IMR-90 (cell line): ENCODE data around the gene STRC. TPM values are rescaled to one million over a fixed set of nuclear protein-coding genes. Genes with fewer than 3 reads are reported as not detected.
"Not testable (repeated sequence)": the region's sequence is repeated elsewhere in the genome, so short reads cannot be mapped to it uniquely, and the experiment has no call there.

Source experiments
- ATAC-seq: fragments of 200-7000 bp; cut with Tn5 transposase; 2 replicates; pipeline ENCODE4 v1.9.1; 2020; ENCODE audit warnings: low read depth, mild to moderate bottlenecking, moderate library complexity
- BruUV-seq: library from RNA; stranded (reverse); fragments of 400-500 nt; replicated peaks from 2 replicates; lab custom pipeline; 2021; lab: Mats Ljungman, UMichigan
- CTCF ChIA-PET: fragments of 300-600 bp; formaldehyde crosslinking; extraction: SDS; loops from one replicate; lab custom pipeline; 2021; ENCODE audit warnings: antibody characterized with exemption; lab: Yijun Ruan, JAX
- POLR2A ChIA-PET: fragments of 300-600 bp; sonication (Branson Sonifier 250); formaldehyde crosslinking; loops from one replicate; lab custom pipeline; 2022; ENCODE audit warnings: antibody characterized with exemption; ENCODE audit not compliant: unreplicated experiment; lab: Charles Lee
- DNase-seq: peaks from one replicate; pipeline ENCODE4 v3.0.0; 2013
- H2AFZ ChIP-seq: replicated peaks from 2 replicates; pipeline ENCODE3; 2013; ENCODE audit warnings: low read length, mild to moderate bottlenecking; ENCODE audit not compliant: poor library complexity
- H2AK5ac ChIP-seq: 2 replicates; pipeline ENCODE4 v1.6.1; 2013; ENCODE audit warnings: low read depth, low read length, inconsistent platforms
- H2AK9ac ChIP-seq: replicated peaks from 2 replicates; pipeline ENCODE3; 2013; ENCODE audit warnings: mild to moderate bottlenecking, low read depth, low read length, moderate library complexity; ENCODE audit not compliant: poor library complexity
- H2BK120ac ChIP-seq: 2 replicates; pipeline ENCODE4 v1.6.1; 2013; ENCODE audit warnings: low read depth, low read length, inconsistent platforms
- H2BK15ac ChIP-seq: 3 replicates; pipeline ENCODE4 v1.6.1; 2013; ENCODE audit warnings: low read depth, low read length, inconsistent platforms
- H2BK20ac ChIP-seq: 2 replicates; pipeline ENCODE4 v1.6.1; 2013; ENCODE audit warnings: low read depth, mild to moderate bottlenecking, inconsistent platforms, low read length, moderate library complexity
- H2BK5ac ChIP-seq: 2 replicates; pipeline ENCODE4 v1.6.1; 2013; ENCODE audit warnings: mild to moderate bottlenecking, low read depth, low read length, inconsistent platforms; ENCODE audit not compliant: poor library complexity, severe bottlenecking
- H3K14ac ChIP-seq: replicated peaks from 2 replicates; pipeline ENCODE4 v1.6.1; 2013; ENCODE audit warnings: low read depth, low read length, inconsistent platforms
- H3K18ac ChIP-seq: 2 replicates; pipeline ENCODE4 v1.6.1; 2013; ENCODE audit warnings: low read depth, low read length, control low read depth
- H3K23ac ChIP-seq: 2 replicates; pipeline ENCODE4 v1.6.1; 2013; ENCODE audit warnings: low read depth, low read length, inconsistent platforms
- H3K27ac ChIP-seq: 2 replicates; pipeline ENCODE4 v1.5.1; 2013; ENCODE audit warnings: mild to moderate bottlenecking, control low read depth, low read length; ENCODE audit not compliant: insufficient read depth
- H3K27me3 ChIP-seq: 2 replicates; pipeline ENCODE4 v1.6.1; 2013; ENCODE audit warnings: low read length; ENCODE audit not compliant: control insufficient read depth, insufficient read depth
- H3K36me3 ChIP-seq: 2 replicates; pipeline ENCODE4 v1.6.1; 2013; ENCODE audit warnings: low read length, mixed read lengths; ENCODE audit not compliant: control insufficient read depth, insufficient read depth
- H3K4ac ChIP-seq: 2 replicates; pipeline ENCODE4 v1.6.1; 2013; ENCODE audit warnings: low read depth, low read length, inconsistent platforms
- H3K4me1 ChIP-seq: 2 replicates; pipeline ENCODE4 v1.6.1; 2013; ENCODE audit warnings: low read length, mixed read lengths; ENCODE audit not compliant: control insufficient read depth, insufficient read depth
- H3K4me2 ChIP-seq: 2 replicates; pipeline ENCODE4 v1.6.1; 2013; ENCODE audit warnings: low read depth, mild to moderate bottlenecking, control low read depth, low read length, moderate library complexity
- H3K4me3 ChIP-seq: 2 replicates; pipeline ENCODE4 v1.5.1; 2013; ENCODE audit warnings: low read depth, mild to moderate bottlenecking, control low read depth, low read length, moderate library complexity; ENCODE audit not compliant: insufficient read depth
- H3K56ac ChIP-seq: 2 replicates; pipeline ENCODE4 v1.6.1; 2013; ENCODE audit warnings: low read length, inconsistent platforms; ENCODE audit not compliant: insufficient read depth; ENCODE audit errors: extremely low read depth
- H3K79me1 ChIP-seq, 2 experiments: 2 replicates each; pipeline ENCODE4 v1.6.1; 2013; ENCODE audit warnings: low read length in 2 of 2, inconsistent platforms in 1 of 2, low read depth in 1 of 2
- H3K9ac ChIP-seq: 2 replicates; pipeline ENCODE4 v1.6.1; 2013; ENCODE audit warnings: low read depth, low read length, control low read depth
- H3K9me1 ChIP-seq: 2 replicates; pipeline ENCODE4 v1.6.1; 2013; ENCODE audit warnings: low read length, inconsistent platforms; ENCODE audit not compliant: insufficient read depth
- H3K9me3 ChIP-seq: 2 replicates; pipeline ENCODE4 v1.6.1; 2013; ENCODE audit warnings: low read length; ENCODE audit not compliant: control insufficient read depth, insufficient read depth
- H4K20me1 ChIP-seq: 2 replicates; pipeline ENCODE4 v1.6.1; 2013; ENCODE audit warnings: low read length, inconsistent platforms; ENCODE audit not compliant: insufficient read depth
- H4K5ac ChIP-seq: 2 replicates; pipeline ENCODE4 v1.6.1; 2013; ENCODE audit warnings: mild to moderate bottlenecking, low read depth, low read length, control low read depth
- H4K8ac ChIP-seq, 2 experiments: 2 replicates each; pipeline ENCODE4 v1.6.1; 2013; ENCODE audit warnings: low read depth in 2 of 2, low read length in 2 of 2, control low read depth in 1 of 2, inconsistent platforms in 1 of 2
- H4K91ac ChIP-seq: 2 replicates; pipeline ENCODE4 v1.6.1; 2013; ENCODE audit warnings: low read depth, low read length, inconsistent platforms; ENCODE audit not compliant: insufficient read depth
- WGBS, 2 experiments: methylation state at CpG; one replicate each; pipeline versions ENCODE4 v1.1.5 to v1.1.7; 2013; ENCODE audit warnings: missing lambda C conversion rate in 2 of 2; ENCODE audit not compliant: insufficient read length in 1 of 2; ENCODE audit errors: extremely low coverage in 2 of 2; 5-methylcytosine and 5-hydroxymethylcytosine counted together
- dilution Hi-C: fragments of 300-500 bp; cut with HindIII; formaldehyde crosslinking; loops from one replicate; pipeline ENCODE4 v1.14.3; 2018; ENCODE audit warnings: low sequenced_read_pairs; ENCODE audit not compliant: unreplicated experiment
- in situ Hi-C: fragments of 300-500 bp; cut with MboI; formaldehyde crosslinking; loops from 3 replicates; pipeline ENCODE4 v1.14.3; 2019; ENCODE audit warnings: low sequenced_read_pairs, inconsistent platforms, mixed read lengths
- intact Hi-C: fragments of 100-400 bp; cut with micrococcal nuclease; formaldehyde crosslinking; loops from 2 replicates; pipeline ENCODE4 v1.10.0; 2022
- polyA plus RNA-seq, 3 experiments: library from polyadenylated mRNA; depleted of rRNA; stranded (reverse); fragments of >200 nt; gene quantifications; 2 replicates each; pipeline ENCODE4 v1.2.3, GENCODE V29; 2012; ENCODE audit warnings: low replicate concordance in 1 of 3
- total RNA-seq: library from RNA; depleted of rRNA; stranded (reverse); fragments of >200 nt; gene quantifications from 2 replicates; pipeline ENCODE4 v1.2.3, GENCODE V29; 2012

STRC gene
- total and polyA plus RNA-seq, 2 of the 4 experiments (the other 2 are of a cell fraction) = not detected

DNA sequence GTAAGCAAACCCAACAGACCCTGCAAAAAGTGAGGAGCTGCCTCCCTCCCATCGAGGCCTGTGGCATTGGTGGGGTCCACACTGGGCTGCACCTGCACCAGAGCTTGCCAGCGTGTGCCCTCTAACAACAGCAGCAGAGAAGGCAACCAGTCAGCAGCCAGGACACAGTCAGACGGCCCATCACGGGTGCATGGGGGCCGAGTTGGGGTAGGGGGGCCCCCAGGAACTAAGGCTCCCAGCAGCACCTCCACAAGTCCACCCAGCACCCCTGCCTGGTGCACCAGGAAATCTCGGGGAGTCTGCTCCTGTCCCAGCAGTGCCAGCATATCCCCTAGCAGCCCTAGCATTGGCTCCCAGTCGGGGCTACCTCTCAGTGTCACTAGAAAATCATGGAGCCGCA, 850 bp downstream of the STRC start:
- intact Hi-C loops = not testable (repeated sequence)

DNA sequence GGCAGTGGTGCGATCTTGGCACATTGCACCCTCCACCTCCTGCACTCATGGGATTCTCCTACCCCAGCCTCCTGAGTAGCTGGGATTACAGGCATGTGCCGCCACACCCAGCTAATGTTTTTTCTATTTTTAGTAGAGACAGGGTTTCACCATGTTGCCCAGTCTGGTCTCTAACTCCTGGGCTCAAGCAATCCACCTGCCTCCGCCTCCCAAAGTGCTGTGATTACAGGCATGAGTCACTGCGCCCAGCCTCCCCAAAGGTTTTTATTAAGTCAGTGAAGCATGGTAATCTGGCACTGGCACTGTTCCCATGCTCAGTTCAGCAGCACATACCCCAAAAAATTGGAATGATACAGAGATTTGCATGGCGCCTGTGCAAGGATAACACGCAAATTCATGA, 16.4 kb downstream of the STRC start:
- H4K5ac ChIP-seq, H4K20me1 ChIP-seq, DNase-seq, H3K4me3 ChIP-seq, H3K4me1 ChIP-seq, H2BK20ac ChIP-seq, H2AFZ ChIP-seq, H2BK120ac ChIP-seq, intact Hi-C loops, H2BK15ac ChIP-seq, H4K8ac ChIP-seq, H2AK5ac ChIP-seq, H3K27ac ChIP-seq, H3K27me3 ChIP-seq, H3K79me1 ChIP-seq, H3K56ac ChIP-seq, H2AK9ac ChIP-seq, BruUV-seq, H3K23ac ChIP-seq, dilution Hi-C loops, ATAC-seq, H3K9me3 ChIP-seq, H4K91ac ChIP-seq, H3K4ac ChIP-seq, H2BK5ac ChIP-seq, H3K4me2 ChIP-seq, H3K18ac ChIP-seq, POLR2A ChIA-PET, CTCF ChIA-PET, H3K14ac ChIP-seq, H3K36me3 ChIP-seq, H3K9me1 ChIP-seq, H3K9ac ChIP-seq, in situ Hi-C loops: not testable (repeated sequence)
- 80% methylated on average over 1 of the region's 6 CpGs; no CpG with 5 or more reads in 1 of the 2 experiments for WGBS, 2 experiments

More for the DNA sequence above, 850 bp downstream of the STRC start:
- H4K91ac ChIP-seq, POLR2A ChIA-PET, H2BK120ac ChIP-seq, CTCF ChIA-PET, H4K20me1 ChIP-seq, H3K9me1 ChIP-seq, H3K27ac ChIP-seq, in situ Hi-C loops, ATAC-seq, H3K79me1 ChIP-seq, H3K27me3 ChIP-seq, H2AK9ac ChIP-seq, dilution Hi-C loops, H3K4me2 ChIP-seq, H2BK20ac ChIP-seq, H3K23ac ChIP-seq, H3K4me1 ChIP-seq, H4K5ac ChIP-seq, H4K8ac ChIP-seq, H2BK5ac ChIP-seq, H2AFZ ChIP-seq, H3K4ac ChIP-seq, DNase-seq, H2AK5ac ChIP-seq, H2BK15ac ChIP-seq, H3K18ac ChIP-seq, H3K9ac ChIP-seq, H3K56ac ChIP-seq, H3K4me3 ChIP-seq, H3K9me3 ChIP-seq, H3K14ac ChIP-seq, BruUV-seq, H3K36me3 ChIP-seq: not testable (repeated sequence)
- no CpG with 5 or more reads among the region's 8 CpGs for WGBS, 2 experiments
